Aorta (tissue), 5 donors: ENCODE results near the gene MMP19. TPM values are rescaled to one million over a fixed set of nuclear protein-coding genes. Genes with fewer than 3 reads are reported as not detected.

Source experiments
- ATAC-seq: fragments of 200-7000 bp; cut with Tn5 transposase; one replicate; pipeline ENCODE4 v1.9.1; 2022; ENCODE audit warnings: moderate library complexity; ENCODE audit not compliant: low FRiP score
- DNase-seq, 2 donors: peaks; one replicate each; pipeline ENCODE4 v3.0.0-alpha.2; 2020
- H3K27ac ChIP-seq, 2 donors: one replicate each; pipeline ENCODE4 v1.5.1; 2013; ENCODE audit warnings: low read length in 2 of 2, mild to moderate bottlenecking in 2 of 2, moderate library complexity in 2 of 2, control low read depth in 1 of 2, inconsistent platforms in 1 of 2, low read depth in 1 of 2
- H3K27me3 ChIP-seq, 2 donors: one replicate each; pipeline ENCODE4 v1.6.1; 2013; ENCODE audit warnings: control low read depth in 1 of 2, low read length in 1 of 2, mild to moderate bottlenecking in 1 of 2, moderate library complexity in 1 of 2; ENCODE audit not compliant: insufficient read depth in 2 of 2, control insufficient read depth in 1 of 2
- H3K36me3 ChIP-seq, 2 donors: one replicate each; pipeline ENCODE4 v1.6.1; 2013; ENCODE audit warnings: control low read depth in 1 of 2, low read length in 1 of 2, mild to moderate bottlenecking in 1 of 2; ENCODE audit not compliant: insufficient read depth in 2 of 2, control insufficient read depth in 1 of 2
- H3K4me1 ChIP-seq, 2 donors: one replicate each; pipeline ENCODE4 v1.6.1; 2013; ENCODE audit warnings: low read length in 2 of 2, control low read depth in 1 of 2, mild to moderate bottlenecking in 1 of 2, moderate library complexity in 1 of 2; ENCODE audit not compliant: insufficient read depth in 2 of 2, control insufficient read depth in 1 of 2
- H3K4me3 ChIP-seq, 2 donors: one replicate each; pipeline ENCODE4 v1.5.1; 2013; ENCODE audit warnings: low read length in 2 of 2, control low read depth in 1 of 2, mild to moderate bottlenecking in 1 of 2
- H3K9me3 ChIP-seq: one replicate; pipeline ENCODE4 v1.6.1; 2013; ENCODE audit warnings: mild to moderate bottlenecking, low read length; ENCODE audit not compliant: control insufficient read depth
- WGBS, 2 donors: extraction: QIAGEN DNeasy Blood & Tissue Kit; methylation state at CpG; one replicate each; pipeline ENCODE4 v1.1.7; 2013; 5-methylcytosine and 5-hydroxymethylcytosine counted together
- intact Hi-C, 2 donors: fragments of 100-400 bp; cut with DNase I; formaldehyde crosslinking; loops; one replicate each; pipeline versions ENCODE4 v1.14.2 to v1.15.0; 2022
- polyA plus RNA-seq, 2 donors: library from polyadenylated mRNA; stranded (reverse); fragments of 200-250 nt; gene quantifications; one replicate each; pipeline ENCODE4 v1.2.3, GENCODE V29; 2013
- total RNA-seq, 2 donors: library from RNA; stranded (reverse); fragmentation: NEBNext Ultra II Directional; extraction: Animal tissue kit (Norgen Biotek cat#: 25700); gene quantifications; one replicate each; pipeline ENCODE4 v1.2.1, GENCODE V29; 2021
- donor health status: healthy with polysubstance abuse.
- donor health status: Bipolar disorder and iron deficiency.
- donor health status: DM: no; HTN: no; CAD: no.
- donor health status: DM: no; HTN: no; CAD: no.
- donor health status: DM: yes; HTN: yes; CAD: no.

Gene MMP19
- total and polyA plus RNA-seq, 4 donors = 8.9 to 144 (median 60.4) TPM

GRCh38 chr12:55824726-55825125 is 18.0 kb downstream of the MMP19 start:
- peak in 1 of 2 donors; percentile 37 for DNase-seq
- H3K4me3 ChIP-seq = no peak overlapping the region
- intact Hi-C loops = loop anchor here (5.0 kb wide), 2 partner anchors 82 to 103 kb away; partner anchors contain the start of genes GDF11 (in 1 of the 2) and PYM1 (in 1 of the 2)
- ATAC-seq = no peak
- H3K27ac ChIP-seq = no peak overlapping the region
- no peaks in the 10 kb centered on the region for H3K9me3 ChIP-seq
- H3K4me1 ChIP-seq = peaks cover 0 to 3% of the 10 kb centered on the region in 2 donors
- peaks cover 4 to 11% of the 10 kb centered on the region in 2 donors for H3K36me3 ChIP-seq
- H3K27me3 ChIP-seq = no peaks in the 10 kb centered on the region
- WGBS, 2 donors = 78 to 83% methylated on average over 5 of the region's 5 CpGs

GRCh38 chr12:55823419-55823818 is 19.3 kb downstream of the MMP19 start:
- WGBS, 2 donors = 87 to 91% methylated on average over 4 of the region's 4 CpGs
- peaks cover 0 to 3% of the 10 kb centered on the region in 2 donors for H3K4me1 ChIP-seq
- intact Hi-C loops = no loop called here

DNA sequence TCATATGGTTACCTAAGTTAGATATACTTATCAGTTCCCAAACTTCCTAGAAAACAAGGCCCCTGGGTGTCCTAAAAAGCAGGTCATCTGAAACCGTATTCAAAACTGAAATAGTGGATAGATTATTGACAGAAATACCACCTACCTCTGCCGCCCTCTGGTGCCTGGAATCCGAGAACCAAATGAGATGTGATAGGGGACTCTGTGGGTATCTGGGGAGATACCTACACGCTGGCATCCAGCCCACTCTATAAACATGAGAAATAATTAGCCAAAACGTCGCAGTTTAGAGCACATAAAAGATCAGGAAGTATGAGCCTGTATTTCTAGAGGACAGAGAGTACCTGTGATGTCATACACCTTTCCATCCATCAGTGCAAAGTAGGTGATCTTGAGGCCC is 20.5 kb downstream of the MMP19 start:
- ATAC-seq (no peak), DNase-seq (peak in 1 of 2 donors; percentile 48)
- H3K4me1 ChIP-seq = peaks cover 0 to 2% of the 10 kb centered on the region in 2 donors
- H3K27me3 ChIP-seq = no peaks in the 10 kb centered on the region
- H3K9me3 ChIP-seq = no peaks in the 10 kb centered on the region
- H3K27ac ChIP-seq = no peak overlapping the region
- H3K36me3 ChIP-seq = peaks cover 4 to 11% of the 10 kb centered on the region in 2 donors
- intact Hi-C loops = no loop called here
- WGBS, 2 donors = 31 to 35% methylated on average over 6 of the region's 6 CpGs
- H3K4me3 ChIP-seq = no peak overlapping the region

More at GRCh38 chr12:55823419-55823818, 19.3 kb downstream of the MMP19 start:
- Histone ChIP-seq H3K27ac (no peak overlapping the region), H3K9me3 (no peaks in the 10 kb centered on the region), H3K4me3 (no peak overlapping the region), H3K36me3 (peaks cover 4 to 11% of the 10 kb centered on the region in 2 donors), H3K27me3 (no peaks in the 10 kb centered on the region)
- DNase-seq (no peak), ATAC-seq (no peak)

DNA sequence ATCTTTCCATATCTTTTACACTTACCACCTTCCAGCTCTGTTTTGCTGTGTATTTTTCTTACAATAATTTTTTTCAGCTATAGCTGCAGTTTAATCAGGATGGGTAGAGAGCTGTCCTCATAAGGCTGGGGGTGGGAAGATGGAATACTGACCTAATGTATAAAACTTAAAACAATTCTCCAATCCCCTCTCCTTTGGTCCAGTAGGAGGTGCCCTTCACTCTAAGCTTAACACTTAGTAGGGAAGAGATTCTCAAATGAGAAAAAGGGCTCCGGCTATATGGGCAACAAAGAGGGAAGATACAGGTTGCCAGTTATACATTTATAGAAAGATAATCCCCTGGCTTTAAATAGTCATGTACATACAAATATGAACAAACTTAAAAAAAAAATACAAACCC is 22.1 kb downstream of the MMP19 start:
- no peak overlapping the region for H3K27ac ChIP-seq
- DNase-seq (no peak), ATAC-seq (no peak)
- no peak overlapping the region for H3K4me3 ChIP-seq
- no peaks in the 10 kb centered on the region for H3K4me1 ChIP-seq
- intact Hi-C loops = no loop called here
- 72 to 86% methylated on average over 1 of the region's 1 CpG for WGBS, 2 donors
- H3K9me3 ChIP-seq = no peaks in the 10 kb centered on the region
- H3K27me3 ChIP-seq = no peaks in the 10 kb centered on the region
- H3K36me3 ChIP-seq = peaks cover 4 to 11% of the 10 kb centered on the region in 2 donors

- intact Hi-C loops = no loop called here
- H3K4me3 ChIP-seq = peak overlapping the region in 1 of 2 donors; percentile 61
- 66% methylated on average over 6 of the region's 6 CpGs for WGBS, 2 donors
- H3K27me3 ChIP-seq = no peaks in the 10 kb centered on the region
- ATAC-seq = no peak
- H3K27ac ChIP-seq = no peak overlapping the region
- H3K4me1 ChIP-seq = no peaks in the 10 kb centered on the region
- DNase-seq = peak in 1 of 2 donors; percentile 21
- no peaks in the 10 kb centered on the region for H3K9me3 ChIP-seq
- peaks cover 4 to 11% of the 10 kb centered on the region in 2 donors for H3K36me3 ChIP-seq
Observed at GRCh38 chr12:55818886-55819285, 23.9 kb downstream of the MMP19 start.

GRCh38 chr12:55818140-55818728 is 24.5 kb downstream of the MMP19 start:
- Histone ChIP-seq H3K36me3 (peaks cover 4 to 11% of the 10 kb centered on the region in 2 donors), H3K9me3 (no peaks in the 10 kb centered on the region), H3K4me3 (peak overlapping the region; percentile 59 to 61), H3K4me1 (no peaks in the 10 kb centered on the region), H3K27ac (peak overlapping the region in 1 of 2 donors; percentile 52), H3K27me3 (no peaks in the 10 kb centered on the region)
- DNase-seq (peak in 1 of 2 donors; percentile 17), ATAC-seq (peak; percentile 79)
- intact Hi-C loops = no loop called here
- 0 to 1% methylated on average over 17 of the region's 17 CpGs for WGBS, 2 donors

DNA sequence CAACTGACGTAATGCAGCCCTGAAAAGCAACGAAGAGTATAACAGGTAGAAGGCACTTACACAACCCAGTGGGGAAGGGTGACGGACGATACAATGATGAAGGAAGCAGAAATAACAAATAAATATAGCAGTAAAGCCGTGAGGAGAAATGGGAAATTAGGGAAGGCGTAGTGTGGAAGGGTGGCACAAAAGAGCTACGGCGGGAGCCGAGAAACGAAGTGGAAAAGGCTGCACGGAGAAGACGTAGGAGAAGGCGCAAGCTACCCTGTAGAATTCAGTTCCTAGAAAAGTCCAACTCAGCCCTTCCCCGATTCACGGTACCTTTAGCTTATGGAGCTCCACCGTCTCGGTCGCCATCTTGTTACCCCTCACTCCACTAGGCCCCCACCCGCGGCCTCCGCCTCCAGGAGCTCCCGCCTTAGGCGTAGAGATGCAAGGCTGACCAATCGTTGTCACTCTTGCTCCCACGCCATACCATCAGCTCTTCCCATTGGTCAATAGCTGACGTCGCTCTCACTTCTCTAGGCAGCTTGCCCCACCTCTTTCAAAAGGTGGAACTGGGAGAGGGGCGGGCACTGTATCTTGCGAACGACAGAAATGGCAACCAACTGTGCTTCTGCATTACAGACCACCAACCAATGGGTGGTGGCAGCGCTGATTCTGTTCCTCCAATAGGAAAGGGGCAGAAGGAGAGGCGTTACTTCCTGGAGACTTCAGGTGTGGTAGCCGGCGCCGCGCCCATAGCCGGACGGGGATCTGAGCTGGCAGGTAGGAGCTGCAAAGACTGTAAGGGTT is 25.2 kb downstream of the MMP19 start, which contains the start of the genes ORMDL2 and SARNP:
Gene ORMDL2, plus strand, starts transcription at position 697 of the 795 bp plus-strand sequence. CDS start 959 bp downstream, outside the sequence.
Gene SARNP, minus strand, starts transcription at position 380 of the 795 bp plus-strand sequence. Its CDS starts 23 bp downstream, at position 357.
- Histone ChIP-seq H3K27me3 (no peaks in the 10 kb centered on the region), H3K4me3 (peak within 1 kb of the TSS; percentile 83 to 92), H3K9me3 (no peaks in the 10 kb centered on the region), H3K4me1 (no peaks in the 10 kb centered on the region), H3K27ac (peak within 1 kb of the TSS; percentile 11 to 62), H3K36me3 (peaks cover 4 to 11% of the 10 kb centered on the region in 2 donors)
- DNase-seq (peak; percentile 96 to 98), ATAC-seq (peak; percentile 99)
- WGBS, 2 donors = 0% methylated on average over 37 to 38 of the region's 38 CpGs
- intact Hi-C loops = no loop called here

GRCh38 chr12:55816881-55817344 is 25.8 kb downstream of the MMP19 start:
- no peak for ATAC-seq
- no peak for DNase-seq
- intact Hi-C loops = no loop called here
- 0% methylated on average over 14 of the region's 14 CpGs for WGBS, 2 donors
- Histone ChIP-seq H3K9me3 (no peaks in the 10 kb centered on the region), H3K36me3 (peaks cover 4 to 6% of the 10 kb centered on the region in 2 donors), H3K4me1 (no peaks in the 10 kb centered on the region), H3K27ac (peak overlapping the region; percentile 11 to 62), H3K4me3 (peak overlapping the region; percentile 83 to 92), H3K27me3 (no peaks in the 10 kb centered on the region)
